ENCODE measurements around the gene CCN5.

The CCN5 gene

DNA sequence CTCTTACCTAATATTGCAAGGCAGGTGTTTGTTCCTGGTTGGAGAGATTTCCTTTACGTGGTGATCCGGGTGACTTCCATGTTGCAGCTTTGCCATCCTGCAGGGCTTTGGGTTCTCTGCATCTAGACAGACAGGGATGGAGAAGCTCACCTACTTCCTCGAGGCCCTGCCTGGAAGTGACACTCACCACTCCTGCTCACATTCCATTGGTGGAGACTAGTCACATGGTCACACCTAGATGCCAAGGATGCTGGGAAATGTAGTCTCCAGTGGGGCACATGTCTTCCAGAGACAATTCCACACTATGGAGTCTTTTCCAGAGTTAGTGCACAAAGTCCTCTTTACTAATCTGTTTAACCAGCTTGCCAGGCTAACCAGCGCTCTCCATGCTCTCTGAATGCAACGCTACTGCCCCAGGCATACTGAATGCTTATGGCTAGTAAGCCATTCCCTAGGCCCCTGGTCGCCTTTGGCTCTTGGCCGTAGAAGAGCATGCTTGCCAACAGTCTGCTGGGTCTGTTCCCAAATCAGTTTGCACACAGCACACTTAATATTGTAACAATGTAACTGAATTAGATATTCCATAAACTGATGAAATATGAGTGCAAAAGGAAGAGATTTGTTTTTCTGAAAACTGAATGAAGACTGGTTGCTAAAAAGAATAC lies 23.8 kb downstream of the CCN5 start:
- peak; percentile 58 to 70 for DNase-seq

DNA sequence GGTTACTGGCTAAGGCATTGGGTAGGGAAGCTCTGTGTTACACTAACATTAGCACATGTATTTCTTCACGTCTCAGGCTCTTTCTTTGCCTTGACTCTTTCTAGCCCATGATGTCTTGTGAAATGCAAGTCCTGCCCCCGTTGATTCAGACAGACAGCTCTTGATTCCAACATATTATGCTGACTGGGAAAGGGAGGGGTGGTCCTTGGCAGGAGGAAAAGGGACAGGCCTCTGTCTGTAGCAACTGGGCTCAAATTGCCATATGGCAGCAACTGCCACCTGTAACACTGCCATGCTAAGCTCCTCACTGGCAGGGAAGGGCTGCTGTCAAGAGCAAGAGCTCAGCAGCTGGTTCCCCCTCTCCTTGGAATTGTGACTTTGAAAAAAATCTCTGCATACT lies 24.8 kb downstream of the CCN5 start:
- no peak for DNase-seq

DNA sequence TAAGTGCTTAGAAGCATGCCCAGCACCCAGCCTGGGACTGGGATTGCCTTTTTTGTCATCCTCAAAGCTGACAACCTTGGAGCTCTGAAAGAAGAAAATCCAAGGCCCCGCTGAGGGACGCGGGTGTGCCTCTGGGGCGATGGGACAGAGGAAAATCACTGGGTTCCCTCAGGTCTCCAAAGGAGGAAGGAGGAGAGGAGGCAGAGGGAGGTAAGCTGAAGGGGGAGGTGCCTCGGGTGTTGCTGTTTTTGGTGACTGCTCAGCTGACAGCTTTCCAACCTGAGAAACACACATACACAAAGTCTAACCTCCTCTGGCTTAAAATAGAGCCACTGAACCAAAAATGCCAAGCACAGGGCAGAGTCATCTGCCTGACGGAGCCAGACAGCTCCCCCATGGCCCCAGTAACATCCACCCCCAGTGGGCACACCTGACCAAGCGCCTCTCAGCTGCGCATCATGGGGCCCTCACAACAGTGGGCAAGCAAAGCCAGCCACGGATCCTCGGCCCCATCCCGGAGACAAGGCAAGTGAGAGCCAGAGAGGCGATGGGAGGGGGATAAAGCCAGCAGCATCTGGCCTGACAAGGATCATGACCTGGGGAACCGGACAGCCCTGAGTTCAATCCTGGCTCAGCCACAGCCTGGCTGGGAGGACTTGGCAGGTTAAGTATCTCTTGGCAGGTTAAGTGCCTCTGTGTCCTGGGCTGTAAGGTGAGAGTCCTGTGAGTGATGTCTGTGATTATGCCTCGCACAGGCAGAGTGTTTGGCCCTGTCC lies 27.3 kb downstream of the CCN5 start:
- DNase-seq, result no peak

DNA sequence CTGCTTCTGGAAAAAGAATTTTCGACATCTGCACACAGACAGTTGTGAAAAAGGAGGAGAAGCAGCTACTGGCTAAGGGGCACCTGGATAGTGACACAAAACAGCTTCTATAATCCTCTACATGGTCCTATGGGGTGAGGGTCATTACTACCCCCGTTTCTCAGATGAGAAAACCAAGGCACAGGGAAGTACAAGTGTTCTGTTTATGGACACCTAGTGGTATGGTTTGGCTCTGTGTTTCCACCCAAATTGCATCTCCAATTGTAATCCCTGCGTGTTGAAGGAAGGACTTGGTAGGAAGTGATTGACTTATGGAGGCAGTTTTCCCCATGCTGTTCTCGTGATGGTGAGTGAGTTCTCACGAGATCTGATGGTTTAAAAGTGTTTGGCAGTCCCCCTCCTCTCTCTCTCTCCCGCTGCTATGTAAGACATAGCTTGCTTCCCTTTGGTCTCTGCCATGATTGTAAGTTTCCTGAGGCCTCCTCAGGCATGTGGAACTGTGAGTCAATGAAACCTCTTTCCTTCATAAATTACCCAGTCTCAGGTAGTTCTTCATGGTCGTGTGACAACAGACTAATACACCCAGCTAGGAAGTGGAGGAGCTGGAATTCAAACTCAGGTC lies 28.0 kb downstream of the CCN5 start:
- DNase-seq, result no peak

DNA sequence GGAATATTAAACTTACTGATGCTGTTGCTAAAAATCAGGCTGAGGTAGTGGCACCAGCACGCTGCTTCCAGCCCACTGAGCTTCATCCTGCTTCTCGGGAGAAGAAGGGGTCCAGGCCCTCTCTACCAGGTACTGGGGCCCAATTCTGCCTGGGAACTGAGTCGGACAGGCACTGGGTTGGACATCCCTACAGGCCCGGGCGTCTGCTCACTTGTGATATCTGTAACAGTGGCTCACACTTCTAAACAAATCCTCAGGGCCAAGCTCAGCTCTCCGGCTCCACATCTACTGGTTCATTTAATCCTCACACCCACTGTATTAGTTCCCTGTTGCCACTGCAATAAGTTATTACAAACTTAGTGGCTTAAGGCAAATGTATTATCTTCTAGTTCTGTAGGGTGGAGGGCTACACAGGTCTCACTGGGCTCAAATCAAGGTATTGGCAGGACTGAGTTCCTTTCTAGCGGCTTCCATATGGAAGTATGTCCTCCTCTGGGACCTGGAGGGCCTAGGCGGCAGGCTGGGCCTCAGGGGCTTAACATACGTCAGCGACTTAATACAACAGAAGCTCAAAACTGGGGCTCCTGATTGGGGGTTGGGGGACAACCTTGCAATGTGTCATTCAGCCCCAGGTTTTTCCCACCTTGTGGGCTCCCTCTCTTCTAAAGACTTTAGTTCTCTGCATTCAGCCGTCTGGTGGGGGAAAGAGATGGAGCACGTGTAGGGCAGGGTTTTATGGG lies 28.9 kb downstream of the CCN5 start:
- no peak for DNase-seq

DNA sequence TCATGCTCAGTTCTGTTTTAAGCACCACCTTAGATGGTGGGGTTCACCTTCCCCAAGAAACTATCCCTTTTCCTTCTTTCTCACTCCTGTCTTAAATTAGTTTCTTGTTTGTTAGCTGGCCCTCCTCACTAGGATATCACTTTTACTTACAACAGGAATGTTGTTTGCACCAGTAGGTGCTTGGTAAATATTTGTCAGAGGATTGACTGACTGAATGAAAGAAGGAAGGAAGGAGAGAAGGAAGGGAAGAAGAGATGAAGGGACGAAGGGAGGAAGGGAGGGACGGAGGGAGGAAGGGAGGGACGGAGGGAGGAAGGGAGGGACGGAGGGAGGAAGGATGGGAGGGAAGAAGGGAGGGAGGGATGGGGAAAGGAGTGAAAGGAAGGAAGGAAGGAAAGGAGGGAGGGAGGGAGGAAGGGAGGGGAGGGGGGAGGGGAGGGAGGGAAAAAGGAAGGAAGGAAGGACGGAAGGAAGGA lies 30.0 kb downstream of the CCN5 start:
- no peak for DNase-seq

DNA sequence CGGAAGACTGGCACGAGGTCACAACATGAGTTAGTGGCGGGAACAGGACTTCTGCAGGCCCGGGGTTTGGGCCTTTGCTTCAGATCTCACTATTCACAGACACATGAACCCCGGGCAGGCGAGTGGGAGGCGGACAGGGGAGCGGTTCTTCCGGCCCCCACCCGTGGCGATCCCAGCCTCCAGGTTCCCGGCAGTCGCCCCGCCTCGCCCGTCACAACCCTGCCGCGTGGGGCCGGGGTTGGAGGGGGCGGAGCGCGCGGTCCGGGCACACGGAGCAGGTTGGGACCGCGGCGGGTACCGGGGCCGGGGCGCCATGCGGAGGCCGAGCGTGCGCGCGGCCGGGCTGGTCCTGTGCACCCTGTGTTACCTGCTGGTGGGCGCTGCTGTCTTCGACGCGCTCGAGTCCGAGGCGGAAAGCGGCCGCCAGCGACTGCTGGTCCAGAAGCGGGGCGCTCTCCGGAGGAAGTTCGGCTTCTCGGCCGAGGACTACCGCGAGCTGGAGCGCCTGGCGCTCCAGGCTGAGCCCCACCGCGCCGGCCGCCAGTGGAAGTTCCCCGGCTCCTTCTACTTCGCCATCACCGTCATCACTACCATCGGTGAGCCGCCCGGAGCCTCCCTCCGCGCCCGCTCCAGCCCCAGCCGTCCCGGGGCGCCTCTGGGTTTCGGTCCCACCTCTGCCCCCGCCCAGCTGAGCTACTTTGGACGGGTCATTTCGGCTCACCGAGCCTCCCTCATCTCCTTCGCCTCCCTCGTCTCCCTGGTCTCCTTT lies 30.6 kb downstream of the CCN5 start, which contains the start of gene KCNK15:
Gene KCNK15 (plus strand): TSS at position 268 of the 769 bp plus-strand sequence. CDS start 46 bp downstream, at position 314.
- DNase-seq, result no peak

DNA sequence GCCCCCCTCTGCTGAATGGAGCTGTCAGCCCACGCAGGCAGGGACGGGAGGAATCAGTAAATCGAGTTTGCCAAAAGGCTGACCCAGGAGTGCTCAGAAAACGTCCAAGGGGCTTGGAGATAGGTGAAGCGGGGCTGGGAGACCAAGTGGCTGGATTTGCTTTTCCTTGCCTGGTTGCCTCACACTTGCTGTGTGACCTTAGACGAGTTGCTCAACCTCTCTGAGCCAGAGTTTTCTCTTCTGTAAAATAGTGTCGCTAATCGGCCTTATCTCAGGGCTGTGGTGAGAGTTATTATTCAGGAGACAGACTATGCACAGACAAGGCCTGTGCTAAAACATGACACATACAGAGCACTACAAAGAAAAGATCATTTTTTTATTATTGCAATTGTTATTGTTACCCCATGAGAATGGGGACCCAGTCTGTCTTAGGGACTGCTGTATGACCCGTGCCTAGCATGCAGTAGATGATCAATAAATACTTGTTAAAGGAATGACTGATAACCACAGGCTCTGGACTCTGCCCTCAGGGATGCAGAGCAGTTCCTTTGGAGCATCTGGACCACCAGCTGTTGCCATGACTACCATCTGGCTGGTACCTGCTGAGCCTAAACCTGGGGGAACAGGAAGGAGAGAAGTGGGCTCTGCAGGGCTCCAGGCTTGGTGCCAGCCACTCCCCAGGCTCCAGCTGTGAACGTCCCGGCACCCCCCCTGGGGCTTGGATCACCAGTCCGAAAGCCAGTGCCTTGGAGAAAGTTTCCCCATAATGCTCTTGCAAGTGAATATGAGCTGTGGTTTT lies 31.4 kb downstream of the CCN5 start:
- DNase-seq, result no peak

DNA sequence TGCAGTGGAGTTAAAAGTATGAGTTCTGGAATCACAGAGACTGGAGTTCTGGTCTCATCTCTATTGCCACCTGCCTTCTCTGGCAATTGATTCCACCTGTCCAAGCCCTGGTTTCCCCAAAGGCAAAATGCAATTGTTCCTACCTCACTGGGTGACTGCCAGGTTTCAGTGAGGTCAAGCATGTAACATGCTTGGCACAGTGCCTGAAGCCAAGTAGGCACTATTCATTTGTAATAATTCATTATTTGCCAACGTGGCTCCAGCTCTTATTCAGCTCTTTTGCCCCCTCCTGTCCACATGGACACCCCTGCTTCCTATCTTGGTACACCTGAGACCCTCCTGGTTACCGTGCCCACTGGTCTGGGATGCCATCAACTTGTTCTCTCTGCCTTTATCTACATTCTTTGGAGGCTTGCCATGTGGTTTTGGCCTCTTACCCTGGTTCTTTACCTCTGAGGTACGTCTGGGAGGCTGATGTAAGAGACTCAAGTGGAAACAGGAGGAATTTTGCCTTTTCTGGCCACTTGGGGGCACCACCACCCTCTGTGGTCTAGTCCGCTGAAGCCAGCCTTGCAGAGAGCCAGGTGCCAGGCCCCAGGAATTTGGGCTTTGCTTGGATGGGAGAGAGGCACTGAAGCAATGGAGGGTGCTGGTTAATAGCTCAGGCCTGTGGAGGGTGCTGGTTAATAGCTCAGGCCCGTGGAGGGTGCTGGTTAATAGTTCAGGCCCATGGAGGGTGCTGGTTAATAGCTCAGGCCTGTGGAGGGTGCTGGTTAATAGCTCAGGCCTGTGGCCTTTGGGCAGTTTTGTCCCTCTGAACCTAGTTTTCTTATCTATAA lies 32.2 kb downstream of the CCN5 start:
- peak; percentile 41 to 50 for DNase-seq

DNA sequence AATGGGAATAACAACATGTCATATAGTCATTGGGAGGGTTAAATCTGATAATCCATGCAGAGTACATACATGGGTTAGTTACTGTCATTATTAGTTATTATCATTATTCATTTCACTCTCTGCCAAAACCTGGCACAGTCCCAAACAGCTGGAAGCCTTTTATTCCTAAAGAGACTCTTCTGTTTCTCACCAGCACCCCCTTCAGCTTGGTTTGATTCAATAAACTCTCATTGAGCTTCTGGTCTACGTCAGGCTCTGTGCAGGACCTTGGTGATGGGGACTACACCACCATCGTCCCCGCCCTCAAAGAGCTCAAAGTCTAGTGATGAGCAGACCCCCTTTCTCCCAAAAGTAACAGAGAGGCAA lies 32.8 kb downstream of the CCN5 start:
- no peak for DNase-seq

DNA sequence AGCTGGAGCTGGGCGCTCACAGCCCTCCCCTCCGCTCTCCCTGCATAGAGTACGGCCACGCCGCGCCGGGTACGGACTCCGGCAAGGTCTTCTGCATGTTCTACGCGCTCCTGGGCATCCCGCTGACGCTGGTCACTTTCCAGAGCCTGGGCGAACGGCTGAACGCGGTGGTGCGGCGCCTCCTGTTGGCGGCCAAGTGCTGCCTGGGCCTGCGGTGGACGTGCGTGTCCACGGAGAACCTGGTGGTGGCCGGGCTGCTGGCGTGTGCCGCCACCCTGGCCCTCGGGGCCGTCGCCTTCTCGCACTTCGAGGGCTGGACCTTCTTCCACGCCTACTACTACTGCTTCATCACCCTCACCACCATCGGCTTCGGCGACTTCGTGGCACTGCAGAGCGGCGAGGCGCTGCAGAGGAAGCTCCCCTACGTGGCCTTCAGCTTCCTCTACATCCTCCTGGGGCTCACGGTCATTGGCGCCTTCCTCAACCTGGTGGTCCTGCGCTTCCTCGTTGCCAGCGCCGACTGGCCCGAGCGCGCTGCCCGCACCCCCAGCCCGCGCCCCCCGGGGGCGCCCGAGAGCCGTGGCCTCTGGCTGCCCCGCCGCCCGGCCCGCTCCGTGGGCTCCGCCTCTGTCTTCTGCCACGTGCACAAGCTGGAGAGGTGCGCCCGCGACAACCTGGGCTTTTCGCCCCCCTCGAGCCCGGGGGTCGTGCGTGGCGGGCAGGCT lies 35.1 kb downstream of the CCN5 start:
- no peak for DNase-seq

DNA sequence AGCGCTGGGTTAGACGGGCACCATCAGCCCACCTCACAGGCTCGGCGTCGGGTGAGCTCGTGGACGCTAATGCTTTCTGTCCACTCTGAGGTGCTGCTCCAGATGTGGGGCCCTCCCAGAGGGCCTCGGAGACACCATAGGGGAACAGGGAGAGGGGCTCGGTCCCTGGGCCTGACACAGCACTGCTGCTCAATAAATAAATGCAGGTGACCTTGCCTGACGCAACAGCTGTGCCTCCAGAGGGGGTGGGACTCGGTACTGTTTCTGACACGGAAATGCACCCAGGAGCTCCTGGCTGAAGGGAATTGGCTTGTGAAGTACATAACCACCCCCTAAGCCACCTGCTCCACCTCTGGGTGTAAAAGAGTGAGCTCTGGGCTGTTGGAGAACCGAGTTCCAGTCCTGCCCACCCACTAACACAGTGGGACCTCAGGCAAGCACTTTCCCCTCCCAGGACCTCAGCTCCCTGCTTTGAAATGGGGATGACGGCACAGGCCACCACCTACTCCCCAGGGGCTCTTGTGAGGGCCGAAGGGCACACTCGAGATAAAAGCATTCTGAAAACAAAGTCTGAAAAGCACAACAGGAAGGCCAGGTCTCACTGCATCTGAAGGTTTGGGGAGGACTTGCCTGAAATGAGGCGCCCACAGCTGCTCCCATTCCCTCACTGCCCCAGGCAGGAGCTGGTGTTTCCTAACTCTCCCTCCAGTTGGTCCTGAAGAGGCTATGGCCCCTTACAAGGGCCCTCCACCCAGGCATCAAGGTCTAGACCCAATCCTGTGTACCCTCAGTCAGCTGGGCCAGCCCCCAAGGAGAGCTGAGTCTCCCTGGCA lies 37.1 kb downstream of the CCN5 start:
- no peak for DNase-seq

DNA sequence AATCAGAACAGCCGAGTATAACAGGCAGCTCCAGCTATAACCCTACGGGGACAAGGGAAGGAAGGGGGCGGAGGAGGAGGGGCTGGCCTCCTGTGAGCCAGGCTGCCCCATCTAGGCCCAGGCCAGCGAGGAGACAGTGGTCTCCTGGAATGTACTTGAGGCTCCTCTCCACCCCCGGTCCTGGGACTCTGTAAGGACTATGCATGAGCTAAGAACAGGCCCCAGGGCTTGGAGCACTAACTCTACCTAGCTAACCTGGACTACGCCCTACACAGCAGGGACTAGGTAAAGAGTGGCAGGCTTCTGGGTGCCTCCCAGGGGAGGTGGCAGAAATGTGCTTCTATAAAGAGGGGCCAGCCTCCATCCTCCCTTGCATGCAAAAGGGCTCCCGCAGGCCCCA lies 39.4 kb downstream of the CCN5 start:
- no peak for DNase-seq

DNA sequence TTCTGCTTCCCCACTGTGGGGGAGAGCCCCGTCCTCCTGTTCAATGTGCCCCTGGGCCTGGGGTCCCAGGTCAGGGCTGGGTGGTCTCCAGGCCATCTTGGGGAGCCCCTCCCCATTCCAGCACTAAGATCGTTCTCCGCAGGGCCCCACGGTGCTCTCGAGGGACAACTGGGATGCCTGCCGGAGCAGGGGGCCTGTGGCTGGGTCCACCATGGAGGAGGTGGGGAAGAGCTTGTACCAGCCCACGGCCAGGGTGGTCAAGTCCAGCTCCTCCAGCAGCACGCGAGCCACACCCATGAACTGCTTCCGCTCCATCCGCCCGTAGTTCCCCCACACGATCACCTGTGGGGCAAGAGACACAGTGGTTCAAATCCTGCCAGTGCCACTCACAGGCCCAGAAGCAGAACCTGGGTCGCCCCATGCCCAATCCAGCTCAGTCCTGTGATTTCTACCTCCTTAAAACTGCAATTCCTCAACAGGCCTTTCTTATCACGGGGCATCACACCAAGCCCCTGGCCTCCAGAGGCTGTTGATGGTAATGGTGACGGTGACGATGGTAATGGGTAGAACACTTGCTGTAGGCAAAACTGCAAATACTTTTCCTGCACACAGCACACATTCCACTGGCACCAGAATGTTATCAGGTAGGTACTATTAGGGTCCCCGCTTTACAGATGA lies 41.0 kb downstream of the CCN5 start:
- no peak for DNase-seq

DNA sequence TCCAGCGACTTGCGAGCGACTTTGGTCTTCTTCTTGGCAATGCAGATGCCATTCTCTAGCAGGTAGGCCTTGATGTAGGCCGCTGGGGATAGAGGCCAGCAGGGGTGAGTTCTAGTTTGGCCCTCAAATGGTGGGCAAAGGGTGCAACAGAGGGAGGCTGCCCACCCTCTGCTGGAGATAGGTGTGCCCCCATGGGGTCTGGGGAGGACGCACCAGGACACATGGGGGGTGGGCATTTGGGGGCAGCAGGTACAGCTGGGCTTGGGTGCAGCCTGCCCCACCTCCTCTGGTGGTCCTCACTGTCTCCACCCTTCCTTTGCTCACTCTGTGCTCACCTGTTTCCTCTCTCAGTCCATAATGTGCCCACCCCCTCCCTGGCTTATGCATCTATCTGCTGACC lies 41.8 kb downstream of the CCN5 start:
- DNase-seq, result no peak

DNA sequence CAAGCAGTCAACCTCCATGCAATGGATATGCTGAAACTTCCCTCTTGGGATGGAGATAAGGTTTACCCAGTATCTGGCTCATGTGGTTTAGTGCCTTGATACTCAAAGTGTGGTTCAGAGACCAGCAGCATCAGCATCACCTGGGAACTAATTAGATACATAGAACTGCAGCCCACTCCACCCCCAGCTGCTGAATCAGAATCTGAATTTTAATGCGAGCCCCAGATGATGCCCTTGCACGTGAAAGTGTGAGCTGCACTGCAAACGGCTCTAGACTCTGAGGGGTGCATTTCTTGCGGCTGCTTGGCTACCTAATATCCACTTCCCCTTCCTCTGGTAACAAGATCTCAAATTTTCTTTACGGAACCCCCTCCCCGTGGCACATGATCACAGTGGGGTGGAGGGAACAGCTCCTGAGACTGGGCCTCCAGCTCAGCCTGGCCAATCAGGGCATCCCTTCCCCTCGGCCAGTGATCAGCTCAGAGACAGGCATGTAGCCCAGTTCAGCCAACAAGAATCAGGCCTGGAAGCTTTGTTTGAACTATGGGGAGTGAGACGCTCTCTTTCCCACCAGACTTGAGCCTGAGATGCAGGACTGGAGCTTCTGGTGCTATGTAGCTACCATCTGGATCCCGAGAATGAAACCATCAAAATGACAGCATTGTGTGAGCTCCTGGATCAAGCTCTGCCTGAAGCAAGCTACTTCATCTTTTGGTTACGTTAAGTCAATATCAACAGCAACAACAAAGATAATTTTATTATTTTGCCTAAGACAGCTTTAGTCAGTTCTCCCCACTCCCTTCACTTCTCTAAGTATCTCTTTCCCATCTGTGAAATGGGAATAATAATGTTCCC lies 43.3 kb downstream of the CCN5 start:
- DNase-seq, result no peak

DNA sequence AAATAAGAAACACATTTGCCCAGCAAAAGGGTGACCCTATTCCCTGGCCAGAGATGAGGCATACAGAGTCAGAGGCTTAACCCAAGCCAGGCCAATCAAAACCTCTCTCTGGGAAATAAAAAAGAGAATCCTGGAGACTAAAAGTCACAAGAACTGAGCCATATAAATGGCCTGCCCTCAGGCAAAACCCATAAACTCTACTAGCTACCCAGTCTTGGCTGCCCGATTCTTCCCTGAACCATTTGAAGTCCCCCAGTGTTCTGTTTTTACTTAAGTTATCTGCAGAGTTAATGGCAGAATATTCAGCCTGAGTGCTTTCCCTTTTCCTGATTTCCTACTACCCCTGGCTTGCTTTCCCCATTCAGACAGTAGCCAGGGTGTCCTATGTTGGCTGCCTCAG lies 44.4 kb downstream of the CCN5 start:
- DNase-seq, result no peak

All from hippocampal formation (tissue), 2 donors.